ENCODE data around the gene FIBIN.
"Not testable (repeated sequence)": the region's sequence is repeated elsewhere in the genome, so short reads cannot be mapped to it uniquely, and the experiment has no call there.

- TF ChIP-seq, protein P1, sequence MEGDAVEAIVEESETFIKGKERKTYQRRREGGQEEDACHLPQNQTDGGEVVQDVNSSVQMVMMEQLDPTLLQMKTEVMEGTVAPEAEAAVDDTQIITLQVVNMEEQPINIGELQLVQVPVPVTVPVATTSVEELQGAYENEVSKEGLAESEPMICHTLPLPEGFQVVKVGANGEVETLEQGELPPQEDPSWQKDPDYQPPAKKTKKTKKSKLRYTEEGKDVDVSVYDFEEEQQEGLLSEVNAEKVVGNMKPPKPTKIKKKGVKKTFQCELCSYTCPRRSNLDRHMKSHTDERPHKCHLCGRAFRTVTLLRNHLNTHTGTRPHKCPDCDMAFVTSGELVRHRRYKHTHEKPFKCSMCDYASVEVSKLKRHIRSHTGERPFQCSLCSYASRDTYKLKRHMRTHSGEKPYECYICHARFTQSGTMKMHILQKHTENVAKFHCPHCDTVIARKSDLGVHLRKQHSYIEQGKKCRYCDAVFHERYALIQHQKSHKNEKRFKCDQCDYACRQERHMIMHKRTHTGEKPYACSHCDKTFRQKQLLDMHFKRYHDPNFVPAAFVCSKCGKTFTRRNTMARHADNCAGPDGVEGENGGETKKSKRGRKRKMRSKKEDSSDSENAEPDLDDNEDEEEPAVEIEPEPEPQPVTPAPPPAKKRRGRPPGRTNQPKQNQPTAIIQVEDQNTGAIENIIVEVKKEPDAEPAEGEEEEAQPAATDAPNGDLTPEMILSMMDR (IDR thresholded peaks at IDR 0.05; ENCODE audit: poor library complexity) = not testable (repeated sequence)
- not testable (repeated sequence) for TF ChIP-seq EZH2phosphoT487 (IDR thresholded peaks at IDR 0.05; ENCODE audit: low read depth, severe bottlenecking, unreplicated experiment)
Measured at GRCh38 chr11:27001136-27001730, 7.3 kb downstream of the FIBIN start.

All from hepatocyte (in vitro differentiated cells).